ENCODE results near the gene KCNT1. TPM values are rescaled to one million over a fixed set of nuclear protein-coding genes. Genes with fewer than 3 reads are reported as not detected.

Gene KCNT1
- total RNA-seq, 1 donor from 2014 or later: not detected

GRCh38 chr9:135774794-135775525 lies 73.0 kb downstream of the KCNT1 start:
- Mint-ChIP-seq H3K36me3 (ENCODE audit: low read depth, unreplicated experiment) (no peaks in the 10 kb centered on the region), H3K9me3 (ENCODE audit: unreplicated experiment) (no peaks in the 10 kb centered on the region), H3K27me3 (ENCODE audit: unreplicated experiment) (peaks cover 4% of the 10 kb centered on the region), H3K4me1 (ENCODE audit: unreplicated experiment) (no peaks in the 10 kb centered on the region), H3K4me3 (ENCODE audit: unreplicated experiment) (no peak overlapping the region), H3K27ac (ENCODE audit: unreplicated experiment) (no peak overlapping the region)
- no peak for TF ChIP-seq CTCF (IDR thresholded peaks at IDR 0.05; ENCODE audit: unreplicated experiment)
- no peak for DNase-seq (ENCODE audit: low spot score)

GRCh38 chr9:135775911-135776310 lies 73.9 kb downstream of the KCNT1 start:
- no peak for DNase-seq (ENCODE audit: low spot score)
- no peak for TF ChIP-seq CTCF (IDR thresholded peaks at IDR 0.05; ENCODE audit: unreplicated experiment)
- peaks cover 4% of the 10 kb centered on the region for H3K27me3 Mint-ChIP-seq (ENCODE audit: unreplicated experiment)
- no peak overlapping the region for H3K4me3 Mint-ChIP-seq (ENCODE audit: unreplicated experiment)
- H3K36me3 Mint-ChIP-seq (ENCODE audit: low read depth, unreplicated experiment): no peaks in the 10 kb centered on the region
- no peaks in the 10 kb centered on the region for H3K9me3 Mint-ChIP-seq (ENCODE audit: unreplicated experiment)
- no peaks in the 10 kb centered on the region for H3K4me1 Mint-ChIP-seq (ENCODE audit: unreplicated experiment)
- H3K27ac Mint-ChIP-seq (ENCODE audit: unreplicated experiment): no peak overlapping the region

GRCh38 chr9:135776893-135777622 lies 75.1 kb downstream of the KCNT1 start:
- no peak overlapping the region for H3K27ac Mint-ChIP-seq (ENCODE audit: unreplicated experiment)
- H3K9me3 Mint-ChIP-seq (ENCODE audit: unreplicated experiment): no peaks in the 10 kb centered on the region
- H3K36me3 Mint-ChIP-seq (ENCODE audit: low read depth, unreplicated experiment): no peaks in the 10 kb centered on the region
- no peak for TF ChIP-seq CTCF (IDR thresholded peaks at IDR 0.05; ENCODE audit: unreplicated experiment)
- peaks cover 4% of the 10 kb centered on the region for H3K27me3 Mint-ChIP-seq (ENCODE audit: unreplicated experiment)
- H3K4me3 Mint-ChIP-seq (ENCODE audit: unreplicated experiment): no peak overlapping the region
- DNase-seq (ENCODE audit: low spot score): no peak
- H3K4me1 Mint-ChIP-seq (ENCODE audit: unreplicated experiment): no peaks in the 10 kb centered on the region

GRCh38 chr9:135777623-135778177 lies 75.7 kb downstream of the KCNT1 start:
- no peak overlapping the region for H3K4me3 Mint-ChIP-seq (ENCODE audit: unreplicated experiment)
- no peak overlapping the region for H3K27ac Mint-ChIP-seq (ENCODE audit: unreplicated experiment)
- TF ChIP-seq CTCF (IDR thresholded peaks at IDR 0.05; ENCODE audit: unreplicated experiment): no peak
- H3K9me3 Mint-ChIP-seq (ENCODE audit: unreplicated experiment): no peaks in the 10 kb centered on the region
- DNase-seq (ENCODE audit: low spot score): no peak
- H3K36me3 Mint-ChIP-seq (ENCODE audit: low read depth, unreplicated experiment): no peaks in the 10 kb centered on the region
- peaks cover 4% of the 10 kb centered on the region for H3K27me3 Mint-ChIP-seq (ENCODE audit: unreplicated experiment)
- no peaks in the 10 kb centered on the region for H3K4me1 Mint-ChIP-seq (ENCODE audit: unreplicated experiment)

- DNase-seq (ENCODE audit: low spot score): no peak
- Mint-ChIP-seq H3K9me3 (ENCODE audit: unreplicated experiment) (no peaks in the 10 kb centered on the region), H3K4me3 (ENCODE audit: unreplicated experiment) (no peak overlapping the region), H3K27me3 (ENCODE audit: unreplicated experiment) (peaks cover 1% of the 10 kb centered on the region), H3K36me3 (ENCODE audit: low read depth, unreplicated experiment) (no peaks in the 10 kb centered on the region), H3K27ac (ENCODE audit: unreplicated experiment) (no peak overlapping the region), H3K4me1 (ENCODE audit: unreplicated experiment) (no peaks in the 10 kb centered on the region)
- no peak for TF ChIP-seq CTCF (IDR thresholded peaks at IDR 0.05; ENCODE audit: unreplicated experiment)
Measured at GRCh38 chr9:135778421-135778820, 76.4 kb downstream of the KCNT1 start.
